H9 (cell line): ENCODE results near the gene ITPR1. TPM values are rescaled to one million over a fixed set of nuclear protein-coding genes. Genes with fewer than 3 reads are reported as not detected.

Experiments used
- DNase-seq: peaks from one replicate; pipeline ENCODE4 v3.0.0-alpha.2; 2017
- H2AFZ ChIP-seq: one replicate; pipeline ENCODE4 v1.6.1; 2013; ENCODE audit warnings: mild to moderate bottlenecking, low read length, control low read depth, moderate library complexity
- H2AK5ac ChIP-seq: 2 replicates; pipeline ENCODE4 v1.6.1; 2013; ENCODE audit warnings: low read length, control low read depth, mixed read lengths; ENCODE audit not compliant: insufficient read length
- H2BK120ac ChIP-seq: one replicate; pipeline ENCODE4 v1.6.1; 2013; ENCODE audit warnings: low read depth, mild to moderate bottlenecking, low read length, control low read depth, inconsistent platforms; ENCODE audit not compliant: poor library complexity, severe bottlenecking
- H2BK12ac ChIP-seq: 2 replicates; pipeline ENCODE4 v1.6.1; 2013; ENCODE audit warnings: low read length, control low read depth, mixed read lengths, low read depth; ENCODE audit not compliant: insufficient read length
- H2BK15ac ChIP-seq: 2 replicates; pipeline ENCODE4 v1.6.1; 2013; ENCODE audit warnings: low read depth, low read length, control low read depth
- H2BK20ac ChIP-seq: one replicate; pipeline ENCODE4 v1.6.1; 2013; ENCODE audit warnings: low read depth, mild to moderate bottlenecking, low read length, control low read depth, inconsistent platforms; ENCODE audit not compliant: poor library complexity, severe bottlenecking
- H2BK5ac ChIP-seq: 2 replicates; pipeline ENCODE4 v1.6.1; 2013; ENCODE audit warnings: low read length, control low read depth, mixed read lengths; ENCODE audit not compliant: insufficient read length
- H3K14ac ChIP-seq: 2 replicates; pipeline ENCODE4 v1.6.1; 2013; ENCODE audit warnings: low read length, control low read depth; ENCODE audit not compliant: insufficient read depth
- H3K18ac ChIP-seq: 2 replicates; pipeline ENCODE4 v1.6.1; 2013; ENCODE audit warnings: low read depth, mild to moderate bottlenecking, mixed read lengths, low read length, control low read depth; ENCODE audit not compliant: insufficient read length
- H3K23ac ChIP-seq: 2 replicates; pipeline ENCODE4 v1.6.1; 2013; ENCODE audit warnings: low read length, control low read depth, mixed read lengths, low read depth; ENCODE audit not compliant: insufficient read length
- H3K23me2 ChIP-seq: 2 replicates; pipeline ENCODE4 v1.6.1; 2013; ENCODE audit warnings: low read depth, mild to moderate bottlenecking, mixed read lengths, low read length, control low read depth; ENCODE audit not compliant: insufficient read length, poor library complexity, severe bottlenecking
- H3K27ac ChIP-seq: 2 replicates; pipeline ENCODE4 v1.5.1; 2013; ENCODE audit warnings: low read length, control low read depth, mixed read lengths, low read depth; ENCODE audit not compliant: insufficient read length
- H3K27me3 ChIP-seq: 2 replicates; pipeline ENCODE4 v1.6.1; 2013; ENCODE audit warnings: low read length, control low read depth, inconsistent platforms; ENCODE audit not compliant: insufficient read depth
- H3K4ac ChIP-seq: 2 replicates; pipeline ENCODE4 v1.6.1; 2013; ENCODE audit warnings: low read depth, mild to moderate bottlenecking, control low read depth, inconsistent platforms, low read length, moderate library complexity
- H3K4me1 ChIP-seq: 2 replicates; pipeline ENCODE4 v1.6.1; 2013; ENCODE audit warnings: low read length, control low read depth, inconsistent platforms; ENCODE audit not compliant: insufficient read depth
- H3K4me2 ChIP-seq: 2 replicates; pipeline ENCODE4 v1.6.1; 2013; ENCODE audit warnings: low read length, control low read depth, mixed read lengths; ENCODE audit not compliant: insufficient read length, insufficient read depth
- H3K56ac ChIP-seq: 2 replicates; pipeline ENCODE4 v1.6.1; 2013; ENCODE audit warnings: low read depth, mild to moderate bottlenecking, mixed read lengths, low read length, control low read depth; ENCODE audit not compliant: insufficient read length
- H3K79me1 ChIP-seq: 2 replicates; pipeline ENCODE4 v1.6.1; 2013; ENCODE audit warnings: low read depth, mild to moderate bottlenecking, moderate library complexity, low read length, control low read depth, inconsistent platforms; ENCODE audit not compliant: insufficient read depth, poor library complexity, severe bottlenecking
- H3K79me2 ChIP-seq: 2 replicates; pipeline ENCODE4 v1.6.1; 2013; ENCODE audit warnings: low read length, control low read depth, inconsistent platforms; ENCODE audit not compliant: insufficient read depth
- H3K9ac ChIP-seq: 2 replicates; pipeline ENCODE4 v1.6.1; 2013; ENCODE audit warnings: low read length, control low read depth, mixed read lengths; ENCODE audit not compliant: insufficient read length; ENCODE audit errors: extremely low read depth
- H3K9me3 ChIP-seq: one replicate; pipeline ENCODE4 v1.6.1; 2013; ENCODE audit warnings: low read depth, low read length, inconsistent platforms; ENCODE audit not compliant: control insufficient read depth
- H3T11ph ChIP-seq: one replicate; pipeline ENCODE4 v1.6.1; 2013; ENCODE audit warnings: mild to moderate bottlenecking, low read length, control low read depth, inconsistent platforms
- H4K20me1 ChIP-seq: one replicate; pipeline ENCODE4 v1.6.1; 2013; ENCODE audit not compliant: control insufficient read depth, insufficient read length, insufficient read depth
- H4K5ac ChIP-seq: 2 replicates; pipeline ENCODE4 v1.6.1; 2013; ENCODE audit warnings: low read depth, mild to moderate bottlenecking, mixed read lengths, low read length, control low read depth; ENCODE audit not compliant: insufficient read length
- H4K8ac ChIP-seq: replicated peaks from 2 replicates; pipeline ENCODE4 v1.6.1; 2013; ENCODE audit warnings: low read length, control low read depth, mixed read lengths, low read depth; ENCODE audit not compliant: insufficient read length
- H4K91ac ChIP-seq: 2 replicates; pipeline ENCODE4 v1.6.1; 2013; ENCODE audit warnings: low read depth, mild to moderate bottlenecking, moderate library complexity, mixed read lengths, low read length, control low read depth; ENCODE audit not compliant: insufficient read length
- H3K27ac Mint-ChIP-seq, 3 experiments: 2 replicates in 2 of 3; 3 replicates in 1 of 3; pipeline ENCODE4 v1.8.0; 2020 to 2021; ENCODE audit warnings: mixed read lengths in 3 of 3, mild to moderate bottlenecking in 1 of 3, moderate library complexity in 1 of 3
- H3K27me3 Mint-ChIP-seq: 2 replicates; pipeline ENCODE4 v1.8.0; 2021; ENCODE audit warnings: low read depth, mild to moderate bottlenecking, moderate library complexity, mixed read lengths
- H3K36me3 Mint-ChIP-seq, 3 experiments: 2 replicates in 2 of 3; 3 replicates in 1 of 3; pipeline ENCODE4 v1.8.0; 2020 to 2021; ENCODE audit warnings: low read depth in 3 of 3, mixed read lengths in 3 of 3; ENCODE audit not compliant: insufficient read depth in 1 of 3
- H3K4me1 Mint-ChIP-seq, 2 experiments: 2 replicates each; pipeline ENCODE4 v1.8.0; 2020; ENCODE audit warnings: mixed read lengths in 2 of 2
- H3K4me3 Mint-ChIP-seq, 2 experiments: 2 replicates in 1 of 2; 3 replicates in 1 of 2; pipeline ENCODE4 v1.8.0; 2020 to 2021; ENCODE audit warnings: mild to moderate bottlenecking in 2 of 2, mixed read lengths in 2 of 2, moderate library complexity in 1 of 2
- H3K9me3 Mint-ChIP-seq, 2 experiments: 2 replicates in 1 of 2; 3 replicates in 1 of 2; pipeline ENCODE4 v1.8.0; 2020; ENCODE audit warnings: mild to moderate bottlenecking in 2 of 2, mixed read lengths in 2 of 2, moderate library complexity in 1 of 2
- WGBS: extraction: QIAGEN DNeasy Blood & Tissue Kit; methylation state at CpG from one replicate; pipeline ENCODE4 v1.1.7; 2013; ENCODE audit warnings: missing lambda C conversion rate, low lambda C conversion rate, mixed read lengths; ENCODE audit not compliant: insufficient read length; ENCODE audit errors: extremely low coverage; 5-methylcytosine and 5-hydroxymethylcytosine counted together
- total RNA-seq: library from RNA; stranded (reverse); gene quantifications from 2 replicates; pipeline ENCODE4 v1.2.1, GENCODE V29; 2021
- TF ChIP-seq, protein P1 (sequence below): fragments of 200-600 bp; sonication (generic); conservative IDR thresholded peaks from 3 replicates; pipeline ENCODE4 v1.8.0; 2021; ENCODE audit warnings: antibody characterized with exemption, mild to moderate bottlenecking

ITPR1 gene
- total RNA-seq, 1 experiment from 2014 or later = 4.2 TPM

DNA sequence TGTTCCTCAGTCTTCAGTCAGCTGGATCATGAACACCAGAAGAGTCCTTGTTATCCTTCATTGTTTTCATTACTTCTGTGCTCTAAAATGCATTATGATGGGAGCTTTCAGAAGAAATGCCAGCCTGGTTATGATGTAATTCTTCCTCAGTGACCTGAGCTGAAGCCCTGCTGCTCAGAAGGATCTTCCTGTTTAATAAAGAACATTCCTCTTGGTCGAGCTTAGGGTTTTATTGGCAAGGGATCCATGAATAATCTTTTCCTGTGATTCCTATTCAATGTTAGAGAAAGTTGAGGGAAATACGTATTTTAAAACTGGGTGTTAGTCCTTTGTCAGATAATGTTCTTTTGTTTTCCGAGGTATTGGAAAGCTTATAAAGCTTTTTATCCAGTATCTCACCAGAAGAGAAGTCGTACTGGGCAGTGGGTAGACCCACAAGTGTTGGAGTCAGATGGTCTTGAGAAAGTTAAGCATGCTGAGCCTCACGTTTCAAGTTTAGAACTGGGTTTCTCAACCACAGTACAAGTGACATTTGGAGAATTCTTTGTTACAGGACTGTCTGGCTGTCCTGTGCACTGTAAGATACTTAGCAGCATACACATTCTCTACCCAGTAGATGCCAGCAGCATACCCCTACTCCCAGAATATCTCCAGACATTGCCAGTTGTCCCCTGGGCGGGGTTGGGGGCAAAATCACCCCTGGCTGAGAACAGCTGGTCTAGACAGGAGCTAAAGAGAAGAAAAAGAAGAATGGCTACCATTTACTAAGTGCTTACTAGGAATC is 273.8 kb downstream of the ITPR1 start:
- H2BK5ac ChIP-seq = no peak overlapping the region
- Mint-ChIP-seq H3K4me3 (no peak overlapping the region), H3K4me1 (no peaks in the 10 kb centered on the region), H3K36me3 (peaks cover 0 to 4% (median 3%) of the 10 kb centered on the region in 3 experiments; a peak in 3 of 7 replicates), H3K9me3 (peaks cover 9 to 14% of the 10 kb centered on the region in 2 experiments; a peak in 4 of 5 replicates), H3K27me3 (no peaks in the 10 kb centered on the region; the same call in 1 of the 2 replicates), H3K27ac (no peak overlapping the region)
- no peak overlapping the region for H3K14ac ChIP-seq
- no peak overlapping the region for H4K91ac ChIP-seq
- H3K4me2 ChIP-seq = no peak overlapping the region
- no peaks in the 10 kb centered on the region for H3K27me3 ChIP-seq
- no peaks in the 10 kb centered on the region for H3K4me1 ChIP-seq
- no peak overlapping the region for H3K18ac ChIP-seq
- no peak overlapping the region for H2BK12ac ChIP-seq
- H3K23ac ChIP-seq = no peak overlapping the region
- H3K4ac ChIP-seq = no peak overlapping the region
- no peaks in the 10 kb centered on the region for H3K79me1 ChIP-seq
- no peak overlapping the region for H2AK5ac ChIP-seq
- no peak overlapping the region for H2BK15ac ChIP-seq
- H4K5ac ChIP-seq = no peak overlapping the region
- no CpG with 5 or more reads among the region's 6 CpGs for WGBS
- no peaks in the 10 kb centered on the region for H4K20me1 ChIP-seq
- H2BK120ac ChIP-seq = no peak overlapping the region
- no peak overlapping the region for H3T11ph ChIP-seq
- H4K8ac ChIP-seq = no peak overlapping the region
- H2AFZ ChIP-seq = no peak overlapping the region
- no peak overlapping the region for H3K9ac ChIP-seq
- TF ChIP-seq, protein P1, sequence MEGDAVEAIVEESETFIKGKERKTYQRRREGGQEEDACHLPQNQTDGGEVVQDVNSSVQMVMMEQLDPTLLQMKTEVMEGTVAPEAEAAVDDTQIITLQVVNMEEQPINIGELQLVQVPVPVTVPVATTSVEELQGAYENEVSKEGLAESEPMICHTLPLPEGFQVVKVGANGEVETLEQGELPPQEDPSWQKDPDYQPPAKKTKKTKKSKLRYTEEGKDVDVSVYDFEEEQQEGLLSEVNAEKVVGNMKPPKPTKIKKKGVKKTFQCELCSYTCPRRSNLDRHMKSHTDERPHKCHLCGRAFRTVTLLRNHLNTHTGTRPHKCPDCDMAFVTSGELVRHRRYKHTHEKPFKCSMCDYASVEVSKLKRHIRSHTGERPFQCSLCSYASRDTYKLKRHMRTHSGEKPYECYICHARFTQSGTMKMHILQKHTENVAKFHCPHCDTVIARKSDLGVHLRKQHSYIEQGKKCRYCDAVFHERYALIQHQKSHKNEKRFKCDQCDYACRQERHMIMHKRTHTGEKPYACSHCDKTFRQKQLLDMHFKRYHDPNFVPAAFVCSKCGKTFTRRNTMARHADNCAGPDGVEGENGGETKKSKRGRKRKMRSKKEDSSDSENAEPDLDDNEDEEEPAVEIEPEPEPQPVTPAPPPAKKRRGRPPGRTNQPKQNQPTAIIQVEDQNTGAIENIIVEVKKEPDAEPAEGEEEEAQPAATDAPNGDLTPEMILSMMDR = no peak
- no peak for DNase-seq
- no peaks in the 10 kb centered on the region for H3K79me2 ChIP-seq
- H3K23me2 ChIP-seq = no peaks in the 10 kb centered on the region
- H2BK20ac ChIP-seq = no peak overlapping the region
- no peaks in the 10 kb centered on the region for H3K9me3 ChIP-seq
- H3K56ac ChIP-seq = no peak overlapping the region
- H3K27ac ChIP-seq = no peak overlapping the region
